CD4-positive, alpha-beta T cell treated with Interleukin-17A for 4 hours (primary cell): ENCODE results near the gene NLRP14.

Experiments
- DNase-seq: peaks from one replicate; pipeline ENCODE4 v3.0.0-alpha.2; 2020; ENCODE audit warnings: mixed read lengths

The NLRP14 gene

GRCh38 chr11:7060868-7061267 is 40.6 kb downstream of the NLRP14 start:
- no peak for DNase-seq

- DNase-seq = no peak
These were observed 42.3 kb downstream of the NLRP14 start for GRCh38 chr11:7062534-7062933.

DNA sequence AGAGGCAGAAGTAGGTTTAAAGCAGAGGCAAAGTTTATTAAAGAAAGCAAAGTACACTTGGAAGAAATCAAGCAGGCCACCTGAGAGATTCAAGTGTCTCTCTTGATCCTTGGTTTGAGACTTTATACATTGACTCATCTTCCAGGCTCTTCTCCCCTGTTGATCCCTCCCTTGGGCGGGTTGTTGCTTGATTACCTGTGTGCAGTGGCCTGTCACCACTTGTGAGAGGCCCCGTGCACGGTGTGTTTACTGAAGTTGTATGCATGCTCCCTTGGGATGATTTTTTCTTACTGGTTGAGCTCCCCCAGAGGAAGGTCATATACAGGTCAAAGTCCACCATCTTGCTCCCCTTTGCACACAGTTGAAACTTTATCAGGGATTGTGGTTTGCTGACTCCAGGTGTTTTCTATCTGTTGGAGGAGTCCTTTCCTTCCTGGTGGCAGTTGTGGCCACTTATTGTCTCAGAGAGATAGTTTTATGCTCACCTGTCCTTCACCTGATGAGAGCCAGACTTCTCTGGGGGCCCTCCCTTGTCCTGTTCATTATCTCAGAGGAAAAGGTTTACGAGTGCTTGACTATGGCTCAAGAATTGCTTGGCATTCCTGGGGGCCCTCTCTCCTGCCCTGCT is 52.2 kb downstream of the NLRP14 start:
- no peak for DNase-seq

DNA sequence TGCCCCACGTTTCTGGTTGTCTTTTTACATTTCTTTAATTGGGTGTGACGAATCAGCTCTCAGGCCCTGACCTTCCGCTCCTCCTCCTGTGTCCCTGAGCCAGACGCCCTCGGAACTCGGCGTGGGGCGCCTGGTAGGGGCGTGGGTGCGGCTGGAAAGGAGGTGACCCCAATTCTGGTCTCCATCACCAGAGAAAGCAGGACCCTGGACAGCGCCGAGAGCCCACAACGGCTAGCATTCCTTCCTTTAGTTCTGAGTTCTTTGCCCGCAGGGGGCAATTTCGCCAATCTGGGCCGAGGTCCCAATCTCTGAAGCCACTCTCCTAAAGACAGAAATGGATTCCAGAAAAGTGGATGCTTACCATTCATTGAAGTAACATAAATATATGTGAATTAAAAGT is 56.8 kb downstream of the NLRP14 start:
- no peak for DNase-seq

DNA sequence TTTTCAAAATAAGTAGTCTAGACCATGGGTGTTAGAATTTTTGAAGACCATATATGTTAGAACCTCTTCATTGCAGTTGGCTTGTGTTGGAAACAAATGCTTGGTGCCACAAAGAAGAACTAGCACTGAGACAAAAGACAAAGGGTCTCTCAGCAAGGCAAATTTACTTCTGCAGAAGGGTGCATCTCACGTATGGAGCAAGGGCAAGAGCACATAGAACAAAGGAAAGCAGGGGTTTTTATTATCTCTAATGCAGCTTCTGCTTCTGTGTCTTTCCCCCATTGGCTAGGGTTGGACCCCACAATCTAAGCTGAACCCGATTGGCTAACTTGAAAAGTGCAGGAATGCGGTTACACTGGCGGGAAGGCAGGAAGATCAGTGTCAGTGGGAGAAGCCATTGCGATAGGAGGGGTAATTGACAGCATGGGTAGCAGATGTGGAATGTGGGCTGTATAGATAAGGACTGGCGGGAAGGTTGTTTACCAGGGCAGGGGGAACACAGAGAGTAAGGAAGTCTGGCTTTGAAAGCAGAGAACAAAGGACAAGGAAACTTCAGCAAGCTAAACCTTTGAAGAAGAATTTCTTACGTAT is 59.4 kb downstream of the NLRP14 start:
- DNase-seq = no peak

DNA sequence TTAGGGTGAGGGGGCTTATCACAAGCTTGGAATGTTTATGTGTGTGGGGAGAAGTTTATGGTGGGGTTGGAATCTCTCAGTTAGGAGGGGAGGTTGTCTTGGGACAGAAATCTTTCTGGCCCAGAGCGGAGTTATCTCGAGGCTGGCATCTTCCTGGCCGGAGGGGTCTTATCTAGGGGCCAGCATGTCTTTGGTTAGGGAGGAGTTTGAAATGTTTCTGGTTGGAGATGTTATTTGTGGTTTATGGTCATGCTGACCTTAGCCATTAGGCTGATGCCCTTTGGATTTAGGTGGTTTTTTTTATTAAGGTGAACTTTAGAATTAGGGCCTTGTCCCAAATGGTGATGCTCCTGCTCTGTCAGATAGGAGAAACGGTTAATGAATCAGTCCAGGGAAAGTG is 60.6 kb downstream of the NLRP14 start:
- no peak for DNase-seq

DNA sequence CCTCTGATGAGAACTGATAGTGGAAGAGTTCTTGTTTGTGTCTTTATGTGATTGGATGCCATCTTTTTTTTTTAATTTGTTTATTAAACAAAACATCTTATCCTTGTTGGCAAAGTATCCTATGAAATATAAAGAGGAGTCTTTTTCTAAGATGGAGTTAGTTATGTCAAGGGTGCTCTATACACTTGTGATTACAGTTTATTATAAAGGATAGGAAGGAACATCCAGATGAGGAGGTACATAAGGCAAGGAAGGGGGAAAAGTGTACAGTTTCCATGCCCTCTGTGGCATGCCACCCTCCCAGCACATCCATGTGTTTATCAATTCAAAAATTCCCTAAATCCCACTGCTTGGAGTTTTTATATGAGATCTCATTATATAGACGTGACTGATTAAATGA is 61.2 kb downstream of the NLRP14 start:
- no peak for DNase-seq

GRCh38 chr11:7088921-7089320 is 68.6 kb downstream of the NLRP14 start, which contains the start of gene RBMXL2:
TSS of gene RBMXL2 (plus strand) at chr11:7088998. CDS start at chr11:7089121, 123 bp downstream.
- no peak for DNase-seq

GRCh38 chr11:7089328-7090251 is 69.3 kb downstream of the NLRP14 start:
- DNase-seq = no peak

GRCh38 chr11:7098235-7098832 is 78.1 kb downstream of the NLRP14 start:
- DNase-seq = no peak

DNA sequence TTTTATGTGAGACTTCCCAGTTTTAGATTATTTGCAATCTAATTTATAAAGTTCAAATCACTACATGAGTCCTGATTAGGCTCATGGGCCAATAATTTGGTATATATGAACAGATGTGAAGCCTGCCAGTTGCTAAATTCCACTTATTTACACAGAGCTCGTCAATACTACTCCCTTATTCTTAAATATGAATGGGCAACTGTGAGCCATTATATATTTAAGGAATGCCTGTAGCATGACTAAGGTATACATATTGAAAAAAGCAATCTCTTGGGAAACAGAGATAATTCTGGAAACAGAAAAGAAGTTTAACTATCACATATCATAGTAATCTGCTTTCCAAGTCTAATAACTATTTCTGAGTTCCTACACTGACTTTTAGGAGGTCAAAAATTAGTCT is 95.5 kb downstream of the NLRP14 start:
- DNase-seq = no peak

GRCh38 chr11:7116370-7116769 is 96.1 kb downstream of the NLRP14 start:
- no peak for DNase-seq
